Peyer's patch (tissue), 4 donors: ENCODE data around the gene EXOG. TPM values are rescaled to one million over a fixed set of nuclear protein-coding genes. Genes with fewer than 3 reads are reported as not detected.

Experiments
- DNase-seq, 3 donors: peaks; one replicate each; pipeline ENCODE4 v3.0.0-alpha.2; 2017 to 2019
- H3K27ac ChIP-seq, 4 donors: fragments of 200-600 bp; sonication (generic); one replicate each; pipeline ENCODE4 v1.5.1; 2016 to 2019
- H3K27me3 ChIP-seq, 2 donors: fragments of 200-600 bp; sonication (generic); one replicate each; pipeline ENCODE4 v1.5.1; 2019
- H3K36me3 ChIP-seq, 3 donors: fragments of 200-600 bp; sonication (generic); one replicate each; pipeline ENCODE4 v1.5.1; 2016 to 2019
- H3K4me1 ChIP-seq, 4 donors: fragments of 200-600 bp; sonication (generic); one replicate each; pipeline ENCODE4 v1.5.1; 2016 to 2019
- H3K4me3 ChIP-seq, 4 donors: fragments of 200-600 bp; sonication (generic); 1 replicate in 3 of 4; 2 replicates in 1 of 4; pipeline ENCODE4 v1.5.1; 2016 to 2019; ENCODE audit warnings: mild to moderate bottlenecking in 1 of 4
- H3K9me3 ChIP-seq, 4 donors: fragments of 200-600 bp; sonication (generic); one replicate each; pipeline ENCODE4 v1.5.1; 2016 to 2019; ENCODE audit warnings: mild to moderate bottlenecking in 1 of 4
- CTCF ChIP-seq, 6 experiments: fragments of 450-650 bp in 4 of 6; fragments of 200-600 bp in 2 of 6; sonication (generic) in 1 of 6; IDR thresholded peaks; one replicate each; pipeline ENCODE4 v1.5.1; 2017 to 2019; ENCODE audit warnings: antibody characterized with exemption in 6 of 6, mild to moderate bottlenecking in 3 of 6, moderate library complexity in 1 of 6
- POLR2A ChIP-seq, 2 donors: fragments of 450-650 bp; IDR thresholded peaks; one replicate each; pipeline ENCODE4 v1.5.1; 2017; ENCODE audit warnings: antibody characterized with exemption in 2 of 2, mild to moderate bottlenecking in 2 of 2, moderate library complexity in 2 of 2
- total RNA-seq, 4 donors: library from RNA; depleted of rRNA; stranded (reverse); fragments of >200 nt; gene quantifications; one replicate each; pipeline ENCODE4 v1.1.0, GENCODE V29; 2016

The EXOG gene
- total RNA-seq, 4 donors from 2014 or later: 11.4 to 44.6 (median 17.2) TPM

DNA sequence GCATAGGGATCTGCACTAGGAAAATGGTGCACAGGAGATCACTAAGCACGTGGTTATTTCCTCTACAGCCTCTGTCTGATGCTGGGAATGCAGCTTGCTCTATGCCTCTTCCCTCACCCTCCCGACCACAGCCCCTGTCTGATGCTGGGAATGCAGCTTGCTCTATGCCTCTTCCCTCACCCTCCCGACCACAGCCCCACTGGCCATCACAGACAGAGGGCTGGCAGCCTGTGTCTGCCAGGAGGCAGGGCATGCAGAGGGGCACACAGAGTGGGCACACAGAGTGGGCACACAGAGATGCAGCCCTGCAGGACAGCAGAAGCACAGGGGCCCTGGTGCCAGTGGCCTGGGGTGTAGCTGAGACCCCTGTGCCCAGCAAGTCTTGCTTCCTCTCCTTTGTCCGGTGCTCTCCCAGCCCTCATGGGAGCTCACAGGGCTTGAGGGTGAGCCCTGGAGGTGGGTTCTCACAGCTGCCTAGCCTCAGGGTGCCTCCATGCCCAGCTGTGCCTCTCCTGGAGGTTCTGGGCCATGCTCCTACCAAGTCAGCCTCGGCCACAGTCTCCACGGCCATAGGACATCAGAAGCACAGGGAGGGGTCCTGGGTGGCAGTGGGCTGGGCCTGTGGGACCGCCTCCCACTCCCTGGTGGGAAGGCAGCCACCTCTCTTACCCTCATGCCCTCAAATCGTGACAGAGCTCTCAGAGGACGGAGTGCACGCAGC, 65.8 kb downstream of the EXOG start:
- Histone ChIP-seq H3K27me3 (no peaks in the 10 kb centered on the region), H3K27ac (no peak overlapping the region), H3K36me3 (no peaks in the 10 kb centered on the region), H3K9me3 (no peaks in the 10 kb centered on the region), H3K4me1 (no peaks in the 10 kb centered on the region), H3K4me3 (no peak overlapping the region)
- no peak for TF ChIP-seq POLR2A (IDR thresholded peaks at IDR 0.05)
- DNase-seq: no peak

DNA sequence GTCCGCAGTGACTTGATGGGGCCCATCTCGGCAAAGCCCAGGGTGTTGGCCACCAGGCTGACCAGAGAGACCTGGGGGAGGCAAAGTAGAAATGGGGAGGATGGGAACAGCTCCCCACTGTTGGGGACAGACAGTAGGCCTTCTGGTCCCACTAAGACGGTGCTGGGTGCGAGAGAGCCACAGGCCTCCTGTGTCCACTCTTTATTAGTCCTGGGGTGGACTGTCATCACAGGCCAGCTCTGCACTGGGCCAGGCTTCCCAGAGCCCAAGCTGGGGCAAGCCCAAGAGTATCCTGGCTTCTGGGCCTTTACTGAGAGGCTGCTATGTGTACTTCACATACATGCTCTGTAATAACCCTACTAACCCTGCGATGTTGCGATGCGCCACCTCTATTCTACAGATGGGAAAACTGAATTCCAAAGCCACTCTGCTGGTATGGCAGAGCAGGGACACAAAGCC, 66.4 kb downstream of the EXOG start:
- no peaks in the 10 kb centered on the region for H3K27me3 ChIP-seq
- H3K4me1 ChIP-seq: no peaks in the 10 kb centered on the region
- H3K36me3 ChIP-seq: no peaks in the 10 kb centered on the region
- no peak overlapping the region for H3K4me3 ChIP-seq
- peak in 1 of 3 donors; percentile 37 for DNase-seq
- TF ChIP-seq CTCF (IDR thresholded peaks at IDR 0.05) (no peak), POLR2A (IDR thresholded peaks at IDR 0.05) (no peak)
- H3K9me3 ChIP-seq: no peaks in the 10 kb centered on the region
- H3K27ac ChIP-seq: no peak overlapping the region

- no peaks in the 10 kb centered on the region for H3K9me3 ChIP-seq
- H3K27ac ChIP-seq: no peak overlapping the region
- TF ChIP-seq POLR2A (IDR thresholded peaks at IDR 0.05) (no peak), CTCF (IDR thresholded peaks at IDR 0.05) (no peak)
- H3K4me1 ChIP-seq: no peaks in the 10 kb centered on the region
- no peak overlapping the region for H3K4me3 ChIP-seq
- peak in 2 of 3 donors; percentile 19 to 22 for DNase-seq
- no peaks in the 10 kb centered on the region for H3K36me3 ChIP-seq
- H3K27me3 ChIP-seq: no peaks in the 10 kb centered on the region
These were observed 67.1 kb downstream of the EXOG start for GRCh38 chr3:38563070-38563885.

DNA sequence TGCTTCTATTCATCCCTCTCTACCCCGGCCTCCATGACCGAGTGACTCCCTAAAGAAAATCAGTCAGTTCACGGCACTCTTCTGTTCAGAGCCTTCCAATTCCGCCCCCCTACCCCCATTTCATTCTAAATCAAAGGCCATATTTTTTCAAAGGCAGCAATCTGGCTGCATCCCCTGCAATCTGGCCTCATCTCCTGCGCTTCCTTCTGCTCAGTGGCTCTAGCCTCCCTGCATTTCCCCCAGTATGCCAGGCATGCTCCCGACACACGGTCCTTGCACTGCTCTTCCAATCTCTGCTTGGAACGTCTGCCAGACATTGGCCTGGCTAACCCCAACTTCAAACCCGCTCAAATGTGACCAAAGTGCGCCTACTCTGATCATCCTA, 67.7 kb downstream of the EXOG start:
- no peaks in the 10 kb centered on the region for H3K4me1 ChIP-seq
- no peaks in the 10 kb centered on the region for H3K27me3 ChIP-seq
- DNase-seq: peak in 2 of 3 donors; percentile 3 to 26
- H3K27ac ChIP-seq: no peak overlapping the region
- TF ChIP-seq POLR2A (IDR thresholded peaks at IDR 0.05): no peak
- TF ChIP-seq CTCF (IDR thresholded peaks at IDR 0.05): no peak
- no peaks in the 10 kb centered on the region for H3K9me3 ChIP-seq
- no peaks in the 10 kb centered on the region for H3K36me3 ChIP-seq
- no peak overlapping the region for H3K4me3 ChIP-seq

- H3K27ac ChIP-seq: no peak overlapping the region
- TF ChIP-seq CTCF (IDR thresholded peaks at IDR 0.05): no peak
- no peak for TF ChIP-seq POLR2A (IDR thresholded peaks at IDR 0.05)
- H3K4me1 ChIP-seq: no peaks in the 10 kb centered on the region
- H3K27me3 ChIP-seq: no peaks in the 10 kb centered on the region
- no peaks in the 10 kb centered on the region for H3K36me3 ChIP-seq
- H3K4me3 ChIP-seq: no peak overlapping the region
- no peaks in the 10 kb centered on the region for H3K9me3 ChIP-seq
- peak in 2 of 3 donors; percentile 19 to 31 for DNase-seq
These were observed 68.6 kb downstream of the EXOG start for GRCh38 chr3:38564631-38565338.
